ENCODE data around the gene SMKR1.
"Not testable (repeated sequence)": the region's sequence is repeated elsewhere in the genome, so short reads cannot be mapped to it uniquely, and the experiment has no call there.

Gene SMKR1

DNA sequence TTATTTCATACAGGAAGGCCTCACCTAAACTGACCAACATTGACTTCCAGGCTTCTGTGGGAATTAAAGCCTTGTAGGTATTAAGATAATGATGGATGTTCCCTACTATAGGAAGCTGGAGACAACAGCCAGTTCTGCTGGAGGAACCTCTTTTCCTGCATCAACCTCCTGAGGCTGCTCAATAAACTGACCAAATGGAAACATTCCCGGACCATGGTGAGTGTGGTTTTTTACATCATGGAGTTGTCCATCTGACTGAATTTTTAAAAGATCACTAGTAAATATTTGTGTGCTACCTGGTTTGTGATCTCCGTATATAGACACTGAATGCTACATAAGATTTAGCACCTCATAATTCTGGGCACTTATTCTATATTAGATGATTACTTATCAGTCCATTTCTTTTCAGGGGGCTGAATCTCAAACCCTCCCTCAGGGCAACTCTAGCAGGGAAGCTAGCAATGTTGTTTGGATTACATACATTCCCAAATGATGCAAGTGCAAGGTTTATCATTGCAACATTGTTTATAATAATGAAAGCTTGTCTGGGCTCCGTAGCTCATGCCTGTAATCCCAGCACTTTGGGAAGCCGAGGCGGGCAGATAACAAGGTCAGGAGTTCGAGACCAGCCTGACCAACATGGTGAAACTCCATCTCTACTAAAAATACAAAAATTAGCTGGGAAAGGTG, 21.5 kb upstream of the SMKR1 start:
- in situ Hi-C loops (cut with MboI; ENCODE audit: low sequenced_read_pairs) = no loop called here

DNA sequence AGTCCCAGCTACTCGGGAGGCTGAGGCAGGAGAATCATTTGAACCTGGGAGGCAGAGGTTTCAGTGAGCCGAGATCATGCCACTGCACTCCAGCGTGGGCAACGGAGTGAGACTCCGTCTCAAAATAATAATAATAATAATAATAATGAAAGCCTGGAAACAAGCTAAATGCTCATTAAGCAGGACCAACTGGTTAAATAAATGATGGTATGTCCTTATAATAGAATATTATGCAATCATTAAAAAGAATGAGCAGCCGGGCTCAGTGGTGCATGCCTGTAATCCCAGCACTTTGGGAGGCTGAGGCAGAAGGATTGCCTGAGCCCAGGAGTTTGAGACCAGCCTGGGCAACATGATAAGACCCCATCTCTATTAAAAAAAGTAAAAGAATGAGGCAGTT, 21.0 kb upstream of the SMKR1 start:
- in situ Hi-C loops (cut with MboI; ENCODE audit: low sequenced_read_pairs) = not testable (repeated sequence)

- in situ Hi-C loops (cut with MboI; ENCODE audit: low sequenced_read_pairs) = no loop called here
Measured at GRCh38 chr7:129482781-129483180, 19.6 kb upstream of the SMKR1 start.

GRCh38 chr7:129489491-129489890, 12.8 kb upstream of the SMKR1 start:
- in situ Hi-C loops (cut with MboI; ENCODE audit: low sequenced_read_pairs) = no loop called here

DNA sequence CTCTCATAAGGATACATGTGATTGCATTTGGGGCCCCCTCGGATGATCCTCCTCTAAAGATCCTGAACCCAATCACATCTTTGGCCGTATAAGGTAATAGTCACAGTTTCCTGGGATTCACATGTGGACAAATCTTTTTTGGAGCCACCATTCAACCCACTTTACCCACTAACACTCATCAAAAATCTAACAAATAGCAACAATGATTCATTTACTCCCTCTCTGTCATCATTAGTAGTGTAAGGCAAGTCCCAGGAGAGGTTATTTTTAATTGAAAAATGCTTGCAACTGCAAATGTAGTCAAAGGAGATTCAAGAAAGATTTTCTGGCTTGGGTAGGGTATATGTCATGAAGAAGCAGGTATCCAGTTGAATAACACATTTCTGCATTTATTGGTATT, 9.9 kb upstream of the SMKR1 start:
- in situ Hi-C loops (cut with MboI; ENCODE audit: low sequenced_read_pairs) = no loop called here

- in situ Hi-C loops (cut with MboI; ENCODE audit: low sequenced_read_pairs) = no loop called here
Measured at GRCh38 chr7:129493555-129493954, 8.8 kb upstream of the SMKR1 start.

GRCh38 chr7:129494041-129494440, 8.3 kb upstream of the SMKR1 start:
- in situ Hi-C loops (cut with MboI; ENCODE audit: low sequenced_read_pairs) = no loop called here

GRCh38 chr7:129495987-129496386, 6.3 kb upstream of the SMKR1 start:
- in situ Hi-C loops (cut with MboI; ENCODE audit: low sequenced_read_pairs) = no loop called here

- in situ Hi-C loops (cut with MboI; ENCODE audit: low sequenced_read_pairs) = no loop called here
Measured at GRCh38 chr7:129496653-129497052, 5.7 kb upstream of the SMKR1 start.

DNA sequence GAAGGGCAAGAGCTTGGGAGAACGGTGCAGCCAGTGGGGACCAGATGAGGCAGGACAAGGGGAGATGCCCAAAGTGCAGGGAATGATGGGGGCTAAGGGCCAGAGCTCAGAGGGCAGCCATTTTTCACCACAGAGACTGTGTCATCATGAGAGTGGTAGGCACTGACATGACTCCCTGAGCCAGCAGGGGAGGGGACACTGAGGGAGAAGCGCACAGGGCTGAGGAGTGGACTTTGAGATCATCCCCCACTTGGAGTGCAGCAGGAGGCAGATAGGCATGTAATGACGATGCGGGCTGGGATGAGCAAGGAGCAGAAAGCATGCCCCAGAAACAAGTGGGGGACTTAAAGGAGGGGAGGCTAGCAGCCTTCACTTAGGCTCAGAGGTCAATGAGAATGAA, 5.2 kb upstream of the SMKR1 start:
- in situ Hi-C loops (cut with MboI; ENCODE audit: low sequenced_read_pairs) = no loop called here

DNA sequence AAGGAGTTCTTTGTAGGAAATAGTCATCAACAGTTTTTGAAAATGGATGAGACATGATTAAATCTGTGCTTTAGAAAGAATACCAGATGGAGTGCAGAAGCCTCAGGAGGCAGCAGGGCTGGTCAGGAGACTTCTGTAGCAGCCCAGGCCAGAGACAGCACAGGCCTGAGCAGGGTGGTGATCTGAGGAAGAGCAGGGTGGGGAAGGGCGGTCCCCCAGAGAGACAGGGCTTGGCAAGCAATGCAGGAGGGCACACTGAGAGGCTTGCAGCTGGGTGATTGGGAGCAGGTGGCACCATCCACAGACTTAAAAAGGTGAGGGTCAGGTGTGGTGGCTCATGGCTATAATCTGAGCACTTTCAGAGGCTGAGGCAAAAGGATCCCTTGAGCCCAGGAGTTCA, 4.3 kb upstream of the SMKR1 start:
- in situ Hi-C loops (cut with MboI; ENCODE audit: low sequenced_read_pairs) = no loop called here

GRCh38 chr7:129499999-129500398, 2.3 kb upstream of the SMKR1 start:
- in situ Hi-C loops (cut with MboI; ENCODE audit: low sequenced_read_pairs) = no loop called here

- in situ Hi-C loops (cut with MboI; ENCODE audit: low sequenced_read_pairs) = no loop called here
Measured at GRCh38 chr7:129502708-129503685, 666 bp downstream of the SMKR1 start.

- in situ Hi-C loops (cut with MboI; ENCODE audit: low sequenced_read_pairs) = no loop called here
Measured at GRCh38 chr7:129503725-129504124, 1.4 kb downstream of the SMKR1 start.

DNA sequence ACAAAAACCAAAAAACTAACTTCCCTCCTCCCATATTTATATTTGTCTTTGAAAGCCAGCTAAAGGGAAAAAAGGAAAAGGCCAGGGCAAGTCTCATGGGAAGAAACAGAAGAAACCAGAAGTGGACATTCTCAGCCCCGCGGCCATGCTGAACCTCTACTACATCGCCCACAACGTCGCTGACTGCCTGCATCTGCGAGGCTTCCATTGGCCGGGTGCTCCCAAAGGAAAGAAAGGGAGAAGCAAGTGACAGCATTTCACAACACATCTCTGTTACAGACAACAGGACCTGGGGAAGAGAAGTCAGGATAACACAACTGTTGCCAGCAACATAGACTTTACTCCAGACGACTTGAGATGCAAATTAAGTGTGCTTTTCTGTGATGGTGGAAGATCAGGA, 9.9 kb downstream of the SMKR1 start:
- in situ Hi-C loops (cut with MboI; ENCODE audit: low sequenced_read_pairs) = no loop called here

GRCh38 chr7:129513546-129513945, 11.2 kb downstream of the SMKR1 start:
- in situ Hi-C loops (cut with MboI; ENCODE audit: low sequenced_read_pairs) = no loop called here

- in situ Hi-C loops (cut with MboI; ENCODE audit: low sequenced_read_pairs) = no loop called here
Measured at GRCh38 chr7:129514683-129515082, 12.4 kb downstream of the SMKR1 start.

GRCh38 chr7:129515381-129515780, 13.1 kb downstream of the SMKR1 start:
- in situ Hi-C loops (cut with MboI; ENCODE audit: low sequenced_read_pairs) = no loop called here

- in situ Hi-C loops (cut with MboI; ENCODE audit: low sequenced_read_pairs) = no loop called here
Measured at GRCh38 chr7:129517931-129518330, 15.6 kb downstream of the SMKR1 start.

DNA sequence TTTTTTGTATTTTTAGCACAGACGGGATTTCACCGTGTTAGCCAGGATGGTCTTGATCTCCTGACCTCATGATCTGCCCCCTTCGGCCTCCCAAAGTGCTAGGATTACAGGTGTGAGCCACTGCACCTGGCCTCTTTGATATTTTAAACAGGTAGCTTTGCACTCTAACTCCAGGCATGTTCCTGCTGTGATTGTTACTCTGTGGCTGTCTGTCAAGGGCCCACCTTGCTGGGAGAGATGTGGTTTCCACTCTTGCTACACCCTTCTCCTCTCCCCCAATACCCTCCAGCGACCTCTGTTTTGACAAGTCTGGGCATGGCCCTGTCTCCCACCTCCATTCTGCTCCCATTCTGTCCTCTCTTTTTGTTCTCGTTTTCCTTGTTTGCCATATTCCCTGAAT, 17.1 kb downstream of the SMKR1 start:
- in situ Hi-C loops (cut with MboI; ENCODE audit: low sequenced_read_pairs) = no loop called here

DNA sequence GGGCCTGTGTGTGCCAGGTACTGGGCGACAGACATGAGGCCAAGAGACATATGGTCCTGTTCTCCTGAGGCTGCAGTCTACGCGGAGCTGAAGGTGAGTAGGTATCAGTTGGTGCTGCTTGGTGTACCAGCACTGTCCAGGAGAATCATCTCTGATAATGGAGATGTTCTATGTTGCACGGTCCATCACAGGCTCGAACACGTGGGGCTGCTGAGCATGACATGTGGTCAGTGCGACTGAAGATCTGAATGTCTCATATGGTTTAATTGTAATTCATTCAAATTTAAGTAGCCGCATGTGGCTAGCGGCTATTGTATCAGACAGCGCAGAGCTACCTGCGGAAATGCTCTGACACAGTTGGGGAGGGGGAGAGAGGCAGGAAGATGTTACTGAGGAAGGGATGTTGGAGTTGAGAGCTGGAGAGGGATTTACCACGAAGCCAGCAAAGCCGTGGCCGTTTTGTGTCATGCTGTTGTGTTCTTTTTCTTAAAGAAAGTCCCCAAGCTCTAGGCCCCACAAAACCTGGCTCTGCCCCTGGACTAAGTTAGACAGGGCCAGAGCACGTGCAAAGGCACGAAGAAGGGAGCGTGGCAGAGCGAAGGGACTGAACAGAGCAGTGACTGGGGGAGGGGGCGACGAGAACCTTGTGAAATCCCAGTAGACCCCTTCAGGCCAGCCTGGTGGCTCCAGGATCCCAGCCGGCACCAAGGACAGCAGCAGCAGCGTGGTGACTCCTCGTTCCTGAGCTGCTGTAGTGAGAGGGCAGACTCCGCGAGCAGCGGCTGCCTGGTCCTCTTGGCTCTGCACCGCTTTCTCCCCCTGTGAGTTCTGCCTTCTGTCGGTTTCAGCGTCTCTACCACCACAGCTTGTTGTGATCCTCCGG, 20.0 kb downstream of the SMKR1 start:
- in situ Hi-C loops (cut with MboI; ENCODE audit: low sequenced_read_pairs) = no loop called here
